T-helper 2 cell (primary cell): ENCODE results near the gene THOC2.
A peak's percentile ranks its signal among the peaks of the same experiment; 100 is the strongest.
"Not testable (repeated sequence)": the region's sequence is repeated elsewhere in the genome, so short reads cannot be mapped to it uniquely, and the experiment has no call there.

Experiments
- DNase-seq, 5 experiments: peaks; one replicate each; pipeline versions ENCODE4 v3.0.0 to v3.0.0-alpha.2; 2012 to 2022

Gene THOC2

DNA sequence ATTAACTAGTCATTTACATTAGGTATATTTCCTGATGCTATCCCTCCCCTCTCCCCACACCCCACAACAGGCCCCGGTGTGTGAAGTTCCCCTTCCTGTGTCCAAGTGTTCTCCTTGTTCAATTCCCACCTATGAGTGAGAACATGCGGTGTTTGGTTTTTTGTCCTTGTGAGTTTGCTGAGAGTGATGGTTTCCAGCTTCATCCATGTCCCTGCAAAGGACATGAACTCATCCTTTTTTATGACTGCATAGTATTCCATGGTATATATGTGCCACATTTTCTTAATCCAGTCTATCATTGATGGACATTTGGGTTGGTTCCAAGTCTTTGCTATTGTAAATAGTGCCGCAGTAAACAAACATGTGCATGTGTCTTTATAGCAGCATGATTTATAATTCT lies 69.1 kb downstream of the THOC2 start:
- DNase-seq: not testable (repeated sequence)

DNA sequence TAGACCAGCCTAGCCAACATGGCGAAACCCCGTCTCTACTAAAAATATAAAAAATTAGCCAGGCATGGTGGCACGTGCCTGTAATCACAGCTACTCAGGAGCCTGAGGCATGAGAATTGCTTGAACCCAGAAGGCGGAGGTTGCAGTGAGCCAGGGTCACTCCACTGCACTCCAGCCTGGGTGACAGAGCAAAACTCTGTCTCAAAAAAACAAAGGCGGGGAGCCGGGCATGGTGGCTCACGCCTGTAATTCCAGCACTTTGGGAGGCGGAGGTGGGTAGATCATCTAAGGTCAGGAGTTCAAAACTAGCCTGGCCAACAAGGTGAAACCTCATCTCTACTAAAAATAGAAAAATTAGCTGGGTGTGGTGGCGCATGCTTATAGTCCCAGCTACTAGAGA lies 76.3 kb downstream of the THOC2 start:
- not testable (repeated sequence) for DNase-seq

DNA sequence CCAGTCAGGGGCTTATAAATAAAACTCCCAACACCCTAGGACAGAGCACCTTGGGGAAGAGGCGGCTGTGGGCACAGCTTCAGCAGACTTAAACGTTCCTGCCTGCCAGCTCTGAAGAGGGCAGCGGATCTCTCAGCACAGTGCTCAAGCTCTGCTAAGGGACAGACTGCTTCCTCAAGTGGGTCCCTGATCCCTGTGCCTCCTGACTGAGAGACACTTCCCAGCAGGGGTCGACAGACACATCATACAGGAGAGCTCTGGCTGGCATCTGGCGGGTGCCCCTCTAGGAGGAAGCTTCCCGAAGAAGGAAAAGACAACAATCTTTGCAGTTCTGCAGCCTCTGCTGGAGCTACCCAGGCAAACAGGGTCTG lies 84.1 kb downstream of the THOC2 start:
- DNase-seq: not testable (repeated sequence)

DNA sequence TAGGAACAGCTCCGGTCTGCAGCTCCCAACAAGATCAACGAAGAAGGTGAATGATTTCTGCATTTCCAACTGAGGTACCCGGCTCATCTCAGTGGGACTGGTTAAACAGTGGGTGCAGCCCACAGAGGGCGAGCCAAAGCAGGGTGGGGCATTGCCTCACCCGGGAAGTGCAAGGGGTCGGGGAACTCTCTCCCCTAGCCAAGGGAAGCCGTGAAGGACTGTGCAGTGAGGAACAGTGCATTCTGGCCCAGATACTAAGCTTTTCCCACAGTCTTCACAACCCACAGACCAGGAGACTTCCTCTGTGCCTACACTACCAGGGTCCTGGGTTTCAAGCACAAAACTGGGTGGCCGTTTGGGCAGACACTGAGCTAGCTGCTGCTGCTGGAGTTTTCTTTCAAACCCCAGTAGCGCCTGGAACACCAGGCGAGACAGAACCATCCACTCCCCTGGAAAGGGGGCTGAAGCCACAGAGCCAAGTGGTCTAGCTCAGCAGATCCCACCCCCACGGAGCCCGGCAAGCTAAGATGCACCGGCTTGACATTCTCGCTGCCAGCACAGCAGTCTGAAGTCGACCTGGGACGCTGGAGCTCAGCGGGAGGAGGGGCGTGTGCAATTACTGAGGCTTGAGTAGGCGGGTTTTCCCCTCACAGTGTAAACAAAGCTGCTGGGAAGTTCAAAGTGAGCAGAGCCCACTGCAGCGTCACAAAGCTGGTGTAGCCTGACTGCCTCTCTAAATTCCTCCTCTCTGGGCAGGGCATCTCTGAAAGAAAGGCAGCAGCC lies 84.6 kb downstream of the THOC2 start:
- peak in 1 of 5 experiments; percentile 32 for DNase-seq

DNA sequence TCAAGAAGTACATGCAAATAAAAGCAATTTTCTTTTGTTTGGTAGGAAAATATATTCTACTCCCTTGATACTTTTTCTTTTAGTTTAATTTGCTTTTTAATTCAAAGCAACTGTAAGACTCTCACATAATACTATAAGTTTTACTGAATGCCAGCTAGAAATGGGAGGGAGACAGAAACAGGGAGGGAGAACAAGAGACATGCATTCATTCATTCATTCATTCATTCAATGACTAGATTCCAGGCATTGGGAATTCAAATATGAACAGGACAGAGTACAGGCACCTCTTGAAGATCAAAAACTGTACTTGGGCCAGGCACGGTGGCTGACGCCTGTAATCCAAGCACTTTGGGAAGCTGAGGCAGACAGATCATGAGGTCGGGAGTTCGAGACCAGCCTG lies 85.6 kb downstream of the THOC2 start:
- DNase-seq: no peak

DNA sequence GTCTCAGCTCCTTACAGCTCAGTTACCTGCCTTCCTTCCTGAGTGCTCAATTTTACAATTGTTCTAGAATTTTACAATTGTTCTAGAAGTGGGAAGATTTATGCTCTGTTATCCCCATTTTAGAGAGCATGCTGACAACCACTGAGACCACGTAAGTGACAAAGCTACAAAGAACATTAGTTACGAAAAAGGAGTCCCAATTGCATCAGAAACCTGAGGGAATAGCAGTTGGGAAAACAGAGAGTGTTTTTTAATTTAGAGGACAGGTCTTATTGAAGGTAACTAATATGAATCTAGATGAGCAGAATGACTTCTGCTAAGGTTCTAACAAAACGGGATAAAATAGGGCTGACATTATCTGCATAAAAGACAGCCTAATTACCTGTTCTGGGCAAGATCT lies 103.3 kb downstream of the THOC2 start:
- DNase-seq: no peak

DNA sequence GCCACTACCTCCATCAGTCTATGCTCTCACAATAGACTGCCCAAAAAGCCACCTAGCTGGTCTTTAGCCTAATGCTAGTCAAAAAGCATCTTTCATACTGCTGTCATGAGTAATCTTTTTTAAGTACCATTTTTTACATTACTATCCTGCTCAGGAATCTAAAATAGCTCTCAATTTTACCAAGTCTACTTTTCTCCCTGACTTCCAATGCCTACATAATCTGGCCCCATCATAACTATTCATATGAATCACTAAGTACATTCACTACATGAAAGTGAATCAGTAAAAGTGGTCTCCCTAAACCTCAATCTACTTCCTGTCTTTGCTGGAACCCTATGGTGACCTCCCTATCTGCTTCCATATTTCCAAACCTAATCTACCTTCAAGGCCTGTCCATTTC lies 105.9 kb downstream of the THOC2 start:
- peak in 1 of 5 experiments; percentile 30 for DNase-seq

DNA sequence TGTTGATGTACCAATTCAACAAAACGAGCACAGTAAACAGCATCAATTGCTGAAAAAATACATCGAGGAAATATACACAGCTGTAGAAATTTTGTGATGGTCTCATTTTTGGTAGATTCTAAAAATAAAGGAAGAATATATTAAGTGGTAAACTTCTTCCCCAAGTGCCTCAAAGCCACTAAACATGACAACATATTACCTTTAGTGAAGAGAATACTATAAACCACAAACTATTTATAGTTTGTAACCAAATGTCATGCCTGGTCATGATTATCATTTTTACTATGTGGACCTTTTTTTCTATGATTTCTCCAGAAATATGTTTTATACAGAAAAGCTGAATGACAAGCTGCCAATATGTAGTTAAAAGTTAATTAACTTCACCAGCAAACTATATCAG lies 106.9 kb downstream of the THOC2 start:
- no peak for DNase-seq

DNA sequence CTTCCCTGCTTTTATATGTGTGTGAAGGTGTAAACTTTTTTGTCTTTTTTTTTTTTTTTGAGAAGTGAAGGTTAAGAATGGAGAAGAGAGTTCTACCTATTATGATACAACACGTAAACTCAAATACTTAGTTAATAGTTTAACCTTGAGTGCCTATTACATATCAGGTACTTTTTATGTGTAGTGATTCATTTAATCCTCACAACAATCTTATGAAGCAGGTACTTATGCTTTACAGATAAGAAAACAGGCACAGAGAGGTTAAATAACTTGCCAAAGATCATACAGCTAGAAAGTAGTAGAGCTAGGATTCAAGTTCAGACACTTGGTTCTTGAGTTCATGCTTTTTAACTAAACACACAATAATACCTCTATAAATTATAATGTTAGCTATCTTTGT lies 107.4 kb downstream of the THOC2 start:
- DNase-seq: no peak

DNA sequence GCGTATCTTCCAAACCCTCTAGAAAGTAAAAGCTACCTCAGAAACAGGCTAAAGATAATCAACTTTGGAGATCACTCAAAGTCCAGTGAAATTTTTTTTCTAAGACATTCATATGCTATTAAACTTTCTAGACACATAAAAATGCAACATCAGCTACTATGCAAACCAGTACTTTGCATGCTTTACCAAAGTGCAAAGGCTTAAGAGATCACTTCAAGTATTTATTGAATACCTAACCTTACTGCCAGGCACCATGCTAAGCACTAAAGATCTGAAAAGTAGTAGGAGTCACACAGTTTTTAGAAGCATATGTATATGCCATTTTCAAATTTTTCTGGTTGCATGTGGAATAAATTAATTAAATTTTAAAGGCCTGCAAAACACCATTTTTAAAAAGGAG lies 115.8 kb downstream of the THOC2 start:
- DNase-seq: no peak

DNA sequence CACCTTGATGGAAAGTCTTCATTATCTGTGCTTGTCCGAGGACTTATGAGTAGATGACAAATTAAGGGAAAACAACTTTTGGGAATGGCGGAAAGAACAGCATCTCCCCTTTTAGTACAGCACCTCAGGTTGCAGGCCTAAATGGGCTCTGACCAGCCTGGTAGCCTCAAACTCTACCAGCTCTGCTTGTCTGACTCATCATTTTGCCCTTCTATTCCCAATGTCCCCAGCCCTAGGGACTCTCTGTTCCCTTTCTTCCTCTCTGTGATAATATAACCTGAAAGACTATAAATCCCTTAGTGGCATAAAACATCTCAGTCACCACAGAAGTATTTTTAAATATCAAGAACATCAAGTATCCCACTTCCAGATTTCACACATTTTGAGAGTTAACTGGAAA lies 121.9 kb downstream of the THOC2 start:
- DNase-seq: no peak

DNA sequence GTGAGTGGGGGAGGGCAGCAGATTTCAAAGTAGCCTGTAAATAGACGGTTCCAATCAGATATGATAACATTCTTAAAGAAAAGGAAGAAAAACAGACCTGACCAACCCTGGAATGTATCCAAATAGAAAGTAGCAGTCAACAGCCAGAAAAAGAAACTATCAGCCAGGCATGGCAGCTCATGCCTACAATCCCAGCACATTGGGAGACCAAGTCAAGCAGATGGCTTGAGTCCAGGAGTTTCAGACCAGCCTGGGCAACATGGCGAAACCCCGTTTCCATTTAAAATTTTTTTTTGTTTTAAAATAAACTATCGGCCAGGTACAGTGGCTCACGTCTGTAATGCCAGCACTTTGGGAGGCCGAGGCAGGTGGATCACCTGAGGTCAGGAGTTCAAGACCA lies 125.0 kb downstream of the THOC2 start:
- no peak for DNase-seq

DNA sequence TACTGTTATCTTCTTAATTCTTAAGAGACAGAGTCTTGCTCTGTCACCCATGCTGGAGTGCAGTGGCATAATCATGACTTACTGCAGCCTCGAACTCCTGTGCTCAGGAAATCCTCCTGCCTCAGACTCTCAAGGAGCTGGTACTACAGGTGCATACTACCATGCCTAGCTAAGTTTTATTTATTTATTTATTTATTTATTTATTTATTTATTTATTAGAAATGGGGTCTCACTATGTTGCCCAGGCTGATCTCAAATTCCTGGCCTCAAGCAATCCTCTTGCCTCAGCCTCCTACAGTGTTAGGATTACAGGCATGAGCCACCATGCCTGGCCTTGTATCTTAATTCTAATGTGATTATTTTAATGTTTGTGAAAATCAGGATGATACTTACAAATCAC lies 125.6 kb downstream of the THOC2 start:
- no peak for DNase-seq

DNA sequence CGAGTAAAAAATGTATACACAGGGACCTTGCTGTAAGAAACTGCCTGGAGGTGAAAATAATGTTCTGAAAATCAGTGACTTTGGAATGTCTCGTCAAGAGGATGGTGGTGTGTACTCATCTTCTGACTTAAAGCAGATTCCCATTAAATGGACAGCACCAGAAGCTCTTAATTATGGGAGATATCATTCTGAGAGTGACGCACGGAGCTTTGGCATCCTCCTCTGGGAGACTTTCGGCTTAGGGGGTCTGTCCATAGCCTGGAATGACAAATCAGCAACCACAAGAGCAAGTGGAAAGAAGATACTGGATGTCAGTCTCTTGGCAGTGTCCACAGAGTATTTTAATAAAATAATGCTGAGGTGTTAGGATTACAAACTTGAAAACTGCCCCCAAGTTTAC lies 129.4 kb downstream of the THOC2 start:
- DNase-seq: no peak

DNA sequence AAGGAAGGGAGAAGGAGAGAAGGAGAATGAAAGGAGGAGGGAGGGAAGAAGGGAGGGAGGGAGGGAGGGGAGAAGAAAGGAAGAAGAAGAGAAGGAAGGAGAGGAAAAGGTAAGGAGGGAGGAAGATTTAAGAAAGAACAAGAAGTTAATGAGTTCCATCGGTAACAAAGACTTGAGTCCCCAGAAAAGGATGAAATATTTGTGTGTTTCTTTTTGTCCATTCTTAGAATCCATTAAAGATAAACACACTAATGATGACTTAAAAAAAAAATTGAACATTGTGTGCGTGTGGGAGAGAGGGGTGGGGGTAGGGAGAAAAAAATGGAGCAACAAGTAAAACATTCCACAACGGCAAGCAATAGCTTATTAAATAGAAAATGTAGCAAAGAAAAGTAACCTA lies 131.4 kb downstream of the THOC2 start:
- DNase-seq: no peak

DNA sequence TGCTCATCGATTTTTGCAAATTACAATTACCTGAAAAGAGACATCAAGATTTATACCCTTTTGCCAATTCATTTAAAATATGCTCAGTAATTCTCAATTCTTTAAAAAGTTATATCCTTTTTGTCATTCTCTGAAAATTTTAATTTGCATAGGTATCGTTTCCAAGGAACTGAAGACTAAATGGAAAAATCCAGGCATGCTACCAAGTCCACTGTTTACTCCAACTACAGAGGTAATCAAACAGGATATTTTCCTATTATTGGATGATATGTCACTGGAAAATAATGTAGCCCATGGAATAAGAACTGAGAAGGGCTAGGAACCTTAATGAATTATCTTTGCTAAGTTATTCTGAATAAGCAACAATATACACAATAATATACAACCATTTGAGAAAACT lies 132.7 kb downstream of the THOC2 start:
- no peak for DNase-seq

DNA sequence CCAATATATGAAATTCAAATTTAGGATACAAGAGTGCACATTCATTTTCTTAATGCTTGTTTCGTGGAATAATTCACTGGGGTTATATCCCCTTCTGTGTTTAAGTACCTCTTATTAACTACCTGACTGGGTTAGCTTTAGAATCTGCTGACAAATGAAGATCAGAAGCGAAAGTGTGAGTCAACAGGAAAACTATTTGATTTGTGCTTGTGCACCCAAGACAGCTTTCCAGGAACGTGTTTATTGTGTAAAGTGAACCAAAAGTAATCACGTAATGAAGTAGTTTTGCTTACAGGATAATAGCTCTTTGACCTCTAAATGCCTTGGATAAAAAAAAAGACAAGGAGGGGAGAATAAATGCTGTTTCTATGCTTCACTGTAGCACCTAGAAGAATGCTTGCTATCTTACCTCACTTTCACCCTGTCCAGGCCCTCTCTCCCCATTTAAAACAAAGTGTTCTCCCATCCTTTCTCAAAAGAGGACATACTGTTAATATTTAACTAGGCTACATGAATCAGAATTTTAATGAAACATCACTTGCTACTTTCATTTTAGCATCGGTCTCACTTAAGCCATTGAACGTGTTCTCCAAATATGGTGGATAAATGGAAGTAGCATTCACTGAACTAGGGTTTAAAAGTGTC lies 141.9 kb downstream of the THOC2 start:
- DNase-seq: peak in 1 of 5 experiments; percentile 12

DNA sequence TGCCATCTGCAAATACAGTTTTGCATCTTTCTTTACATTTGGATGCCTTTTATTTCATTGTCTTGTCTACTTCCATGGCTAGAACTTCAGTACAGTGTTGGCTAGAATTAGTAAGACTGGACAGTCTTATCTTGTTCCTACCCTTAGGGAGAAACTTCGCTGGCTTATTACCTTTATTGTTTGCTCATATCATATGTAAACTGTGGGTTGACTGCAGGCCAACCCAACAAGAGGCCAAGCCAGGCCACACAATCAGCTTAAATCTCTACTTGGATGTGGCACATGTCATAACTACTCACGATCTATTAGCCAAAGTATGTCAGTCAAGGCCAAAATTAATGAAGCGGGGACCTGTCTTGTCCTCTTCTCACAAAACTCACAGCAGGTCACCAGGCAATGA lies 144.1 kb downstream of the THOC2 start:
- no peak for DNase-seq

DNA sequence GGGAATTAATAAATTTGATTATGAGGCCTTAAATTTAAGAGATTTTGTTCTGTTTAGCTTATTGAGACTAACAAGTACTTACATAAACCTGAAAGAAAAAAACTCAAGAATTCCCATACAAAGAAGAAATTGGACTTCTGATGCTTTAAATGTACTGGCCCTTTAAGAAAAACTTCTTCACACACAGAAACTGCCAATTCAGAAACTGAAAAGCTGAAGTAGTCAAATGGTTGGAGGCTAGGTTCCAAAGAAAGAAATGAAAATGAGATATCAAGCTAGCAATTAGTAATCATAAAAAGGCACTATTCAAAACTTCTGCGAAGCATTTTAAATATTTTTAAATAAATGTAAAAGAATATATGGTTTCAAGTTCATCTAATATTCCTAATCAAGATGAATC lies 151.3 kb downstream of the THOC2 start:
- no peak for DNase-seq

DNA sequence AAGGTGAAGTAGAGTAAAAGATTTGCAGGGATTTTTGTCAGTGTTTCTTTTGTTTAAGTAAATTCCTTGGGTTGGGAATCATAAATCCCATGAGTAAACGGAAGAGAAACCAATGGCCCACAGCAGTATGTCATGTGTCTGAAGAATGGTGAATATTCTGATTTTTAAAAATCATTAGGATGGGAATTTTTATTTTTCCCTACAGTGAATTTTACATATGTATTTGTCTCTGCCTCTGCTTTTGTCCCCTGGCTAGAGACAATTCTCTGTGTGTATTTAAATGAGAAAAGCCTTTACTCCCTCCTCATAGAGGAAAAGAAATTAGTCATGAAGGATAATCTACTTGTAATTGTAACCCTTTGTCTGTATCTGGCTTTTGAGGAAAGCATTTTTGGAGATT lies 152.1 kb downstream of the THOC2 start:
- DNase-seq: no peak

DNA sequence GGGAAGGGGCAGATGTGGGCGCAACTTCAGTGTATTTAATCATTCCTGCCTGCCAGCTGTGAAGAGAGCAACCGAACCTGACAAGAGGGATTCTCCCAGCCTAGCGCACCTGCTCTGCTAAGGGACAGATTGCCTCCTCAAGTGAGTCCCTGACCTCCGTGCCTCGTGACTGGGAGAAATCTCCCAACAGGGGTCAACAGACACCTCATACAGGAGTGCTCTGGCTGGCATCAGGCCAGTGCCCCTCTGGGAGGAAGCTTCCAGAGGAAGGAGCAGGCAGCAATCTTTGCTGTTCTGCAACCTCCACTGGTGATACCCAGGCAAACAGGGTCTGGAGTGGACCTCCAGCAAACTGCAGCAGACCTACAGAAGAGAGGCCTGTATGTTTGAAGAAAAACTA lies 158.8 kb downstream of the THOC2 start:
- not testable (repeated sequence) for DNase-seq

DNA sequence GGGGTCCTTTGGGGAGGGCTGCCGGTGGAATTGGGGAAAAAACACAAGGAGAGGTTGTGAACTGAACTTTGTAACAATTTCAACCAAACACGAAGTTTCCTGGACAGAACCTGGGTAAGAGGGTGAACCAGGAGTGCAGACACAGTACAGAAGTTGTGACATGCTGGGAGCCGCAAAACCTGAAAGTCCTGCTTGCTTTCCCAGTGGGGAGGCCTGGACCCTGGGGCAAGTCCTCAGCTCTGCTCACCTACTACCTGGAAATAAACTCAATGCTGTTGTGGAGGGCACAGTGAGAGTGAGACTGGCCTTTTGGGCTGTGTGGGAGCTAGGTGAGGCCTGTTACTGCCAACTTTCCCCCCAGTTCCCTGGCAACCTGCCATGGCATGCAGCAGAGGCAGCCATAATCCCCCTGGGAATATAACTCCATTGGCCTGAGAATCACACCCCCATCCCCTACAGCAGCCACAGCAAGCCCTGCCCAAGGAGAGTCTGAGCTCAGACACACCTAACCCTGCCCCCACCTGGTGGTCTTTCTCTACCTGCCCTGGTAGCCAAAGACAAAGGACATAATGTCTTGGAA lies 162.8 kb downstream of the THOC2 start:
- no peak for DNase-seq

DNA sequence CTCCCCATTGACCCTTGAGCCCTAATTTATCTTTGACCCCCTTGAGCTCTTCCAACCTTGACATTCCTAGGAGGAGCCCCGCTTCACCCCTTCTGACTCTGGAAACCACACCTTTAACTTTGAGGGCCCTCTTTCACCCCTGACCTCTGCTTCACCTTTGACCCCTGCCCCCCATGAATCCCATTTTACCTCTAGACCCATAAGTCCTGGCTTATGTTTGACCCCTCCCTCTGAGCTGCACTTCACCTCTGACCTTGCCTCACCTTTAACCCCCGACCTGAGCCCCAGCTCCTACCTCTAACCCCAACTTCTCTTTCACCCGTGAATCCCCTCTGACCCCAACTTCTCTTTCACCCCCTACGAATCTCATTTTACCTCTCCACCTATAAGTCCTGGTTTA lies 169.7 kb downstream of the THOC2 start:
- DNase-seq: no peak
